ENCODE results near the gene BICD1.

The BICD1 gene

GRCh38 chr12:32070370-32070769, 36.3 kb upstream of the BICD1 start:
- TF ChIP-seq ZFX (IDR thresholded peaks at IDR 0.05; ENCODE audit: borderline replicate concordance) (no peak), CTCF (IDR thresholded peaks at IDR 0.05) (no peak)
- no peak overlapping the region for H3K27ac ChIP-seq

- TF ChIP-seq CTCF (IDR thresholded peaks at IDR 0.05) (no peak), ZFX (IDR thresholded peaks at IDR 0.05; ENCODE audit: borderline replicate concordance) (no peak)
- no peak overlapping the region for H3K27ac ChIP-seq
Observed at GRCh38 chr12:32072102-32072501, 34.5 kb upstream of the BICD1 start.

- no peak overlapping the region for H3K27ac ChIP-seq
- TF ChIP-seq ZFX (IDR thresholded peaks at IDR 0.05; ENCODE audit: borderline replicate concordance) (no peak), CTCF (IDR thresholded peaks at IDR 0.05) (no peak)
Observed at GRCh38 chr12:32074432-32074831, 32.2 kb upstream of the BICD1 start.

DNA sequence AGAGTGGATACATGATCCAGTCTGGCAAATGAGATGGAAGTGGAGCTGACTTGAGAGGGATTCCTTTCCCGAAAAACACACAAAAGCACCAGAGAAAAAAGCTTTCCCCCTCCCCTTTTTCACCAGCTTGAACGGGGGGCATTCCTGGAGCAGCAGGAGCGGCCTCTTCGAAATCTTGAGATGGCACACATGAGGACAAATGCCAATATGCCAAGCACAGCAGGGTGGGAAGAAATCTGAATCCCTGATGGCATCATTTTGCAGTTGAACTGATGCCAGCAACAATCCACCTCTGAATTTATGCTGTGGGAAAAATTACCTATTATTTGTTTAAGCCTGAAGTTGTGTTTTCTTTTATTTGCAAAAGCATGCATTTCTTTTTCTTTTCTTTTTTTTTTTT, 29.7 kb upstream of the BICD1 start:
- H3K27ac ChIP-seq, result no peak overlapping the region
- TF ChIP-seq CTCF (IDR thresholded peaks at IDR 0.05), result no peak
- TF ChIP-seq ZFX (IDR thresholded peaks at IDR 0.05; ENCODE audit: borderline replicate concordance), result no peak

DNA sequence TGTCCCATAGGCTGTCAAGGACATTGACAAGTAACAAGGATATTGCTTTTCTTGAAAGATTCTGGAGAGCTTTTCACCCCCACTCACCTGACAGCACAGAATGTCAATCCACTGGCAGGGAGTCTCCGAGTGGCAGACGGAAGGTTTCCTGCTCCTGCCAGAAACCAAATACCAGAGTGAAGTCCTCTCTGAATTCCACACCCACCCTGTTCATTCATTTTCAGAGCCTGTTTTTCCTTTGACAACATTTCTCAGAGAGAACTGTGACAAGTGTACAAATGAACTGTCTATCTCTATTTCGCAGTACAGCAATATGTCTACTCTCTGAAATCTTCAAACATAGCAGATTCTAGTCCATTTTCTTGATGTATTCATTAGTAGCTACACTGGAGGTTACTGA, 26.2 kb upstream of the BICD1 start:
- TF ChIP-seq ZFX (IDR thresholded peaks at IDR 0.05; ENCODE audit: borderline replicate concordance) (no peak), CTCF (IDR thresholded peaks at IDR 0.05) (no peak)
- H3K27ac ChIP-seq, result no peak overlapping the region

DNA sequence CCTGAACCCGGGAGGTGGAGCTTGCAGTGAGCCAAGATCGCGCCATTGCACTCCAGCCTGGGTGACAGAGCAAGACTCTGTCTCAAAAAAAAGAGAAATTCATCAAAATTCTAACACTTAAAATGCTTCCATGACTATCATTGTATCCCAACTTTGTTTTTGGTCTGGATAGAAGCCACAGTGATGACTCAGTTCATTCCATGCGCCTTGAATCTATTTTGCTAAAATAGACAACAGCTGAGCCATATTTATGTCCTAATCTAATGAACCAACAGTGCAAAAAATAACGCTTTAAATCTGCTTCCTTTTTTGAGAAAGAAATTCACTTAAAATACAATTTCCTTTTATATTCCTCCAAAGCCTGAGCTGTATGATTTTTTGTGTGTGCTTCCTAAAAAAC, 23.2 kb upstream of the BICD1 start:
- TF ChIP-seq ZFX (IDR thresholded peaks at IDR 0.05; ENCODE audit: borderline replicate concordance) (no peak), CTCF (IDR thresholded peaks at IDR 0.05) (no peak)
- no peak overlapping the region for H3K27ac ChIP-seq

GRCh38 chr12:32084017-32084688, 22.5 kb upstream of the BICD1 start:
- H3K27ac ChIP-seq, result no peak overlapping the region
- TF ChIP-seq ZFX (IDR thresholded peaks at IDR 0.05; ENCODE audit: borderline replicate concordance) (no peak), CTCF (IDR thresholded peaks at IDR 0.05) (no peak)

All from 22Rv1 (cell line).